Measurements from ENCODE around the gene GTF2A1.

DNA sequence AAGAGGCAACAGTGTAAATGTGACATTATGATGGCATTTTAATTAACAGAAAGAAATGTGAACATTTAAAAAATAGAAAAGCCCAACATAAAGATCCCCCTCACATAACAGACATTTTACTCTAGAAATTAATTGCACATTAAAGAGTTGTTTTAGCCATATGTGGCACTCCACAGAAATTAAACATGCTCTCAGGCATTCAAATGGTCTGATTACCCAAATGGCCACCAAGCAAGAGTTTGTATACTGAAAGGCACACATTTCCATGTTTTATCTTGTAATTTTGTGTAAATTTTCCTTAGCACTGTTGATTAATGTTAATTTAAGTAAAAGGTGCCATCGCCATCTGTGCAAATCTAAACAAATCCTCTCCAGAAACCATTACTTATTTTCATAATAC is 43.5 kb downstream of the GTF2A1 start:
- TF ChIP-seq, protein P1, sequence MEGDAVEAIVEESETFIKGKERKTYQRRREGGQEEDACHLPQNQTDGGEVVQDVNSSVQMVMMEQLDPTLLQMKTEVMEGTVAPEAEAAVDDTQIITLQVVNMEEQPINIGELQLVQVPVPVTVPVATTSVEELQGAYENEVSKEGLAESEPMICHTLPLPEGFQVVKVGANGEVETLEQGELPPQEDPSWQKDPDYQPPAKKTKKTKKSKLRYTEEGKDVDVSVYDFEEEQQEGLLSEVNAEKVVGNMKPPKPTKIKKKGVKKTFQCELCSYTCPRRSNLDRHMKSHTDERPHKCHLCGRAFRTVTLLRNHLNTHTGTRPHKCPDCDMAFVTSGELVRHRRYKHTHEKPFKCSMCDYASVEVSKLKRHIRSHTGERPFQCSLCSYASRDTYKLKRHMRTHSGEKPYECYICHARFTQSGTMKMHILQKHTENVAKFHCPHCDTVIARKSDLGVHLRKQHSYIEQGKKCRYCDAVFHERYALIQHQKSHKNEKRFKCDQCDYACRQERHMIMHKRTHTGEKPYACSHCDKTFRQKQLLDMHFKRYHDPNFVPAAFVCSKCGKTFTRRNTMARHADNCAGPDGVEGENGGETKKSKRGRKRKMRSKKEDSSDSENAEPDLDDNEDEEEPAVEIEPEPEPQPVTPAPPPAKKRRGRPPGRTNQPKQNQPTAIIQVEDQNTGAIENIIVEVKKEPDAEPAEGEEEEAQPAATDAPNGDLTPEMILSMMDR (conservative IDR thresholded peaks at IDR 0.05), result no peak
- TF ChIP-seq EZH2 (IDR thresholded peaks at IDR 0.05; ENCODE audit: low read depth), result no peak

All from PC-9 (cell line).